Ascending aorta (tissue), 2 donors: Measurements from ENCODE around the gene PDPK1. TPM values are rescaled to one million over a fixed set of nuclear protein-coding genes. Genes with fewer than 3 reads are reported as not detected.
"Not testable (repeated sequence)": the region's sequence is repeated elsewhere in the genome, so short reads cannot be mapped to it uniquely, and the experiment has no call there.

Experiments
- DNase-seq, 2 donors: peaks; one replicate each; pipeline ENCODE4 v3.0.0-alpha.2; 2019; ENCODE audit warnings: low spot score in 2 of 2
- H3K27ac ChIP-seq, 2 donors: fragments of 200-600 bp; sonication (generic); one replicate each; pipeline ENCODE4 v1.5.1; 2016 to 2017; ENCODE audit warnings: mild to moderate bottlenecking in 1 of 2
- H3K27me3 ChIP-seq: fragments of 200-600 bp; sonication (generic); one replicate; pipeline ENCODE4 v1.5.1; 2017
- H3K36me3 ChIP-seq, 2 donors: fragments of 200-600 bp; sonication (generic); one replicate each; pipeline ENCODE4 v1.5.1; 2016
- H3K4me1 ChIP-seq, 2 donors: fragments of 200-600 bp; sonication (generic); one replicate each; pipeline ENCODE4 v1.5.1; 2016 to 2017; ENCODE audit warnings: mild to moderate bottlenecking in 1 of 2
- H3K4me3 ChIP-seq, 2 donors: fragments of 200-600 bp; sonication (generic); one replicate each; pipeline ENCODE4 v1.5.1; 2016 to 2017; ENCODE audit warnings: mild to moderate bottlenecking in 1 of 2
- H3K9me3 ChIP-seq, 2 donors: fragments of 200-600 bp; sonication (generic); one replicate each; pipeline ENCODE4 v1.5.1; 2016
- CTCF ChIP-seq, 3 experiments: fragments of 200-600 bp in 2 of 3; fragments of 450-650 bp in 1 of 3; sonication (generic) in 2 of 3; IDR thresholded peaks; one replicate each; pipeline ENCODE4 v1.5.1; 2016 to 2019; ENCODE audit warnings: antibody characterized with exemption in 3 of 3, mild to moderate bottlenecking in 1 of 3, moderate library complexity in 1 of 3
- intact Hi-C: fragments of 100-400 bp; cut with DNase I; formaldehyde crosslinking; loops from one replicate; pipeline ENCODE4 v1.15.1; 2023
- total RNA-seq: library from RNA; depleted of rRNA; stranded (reverse); fragments of >200 nt; gene quantifications from one replicate; pipeline ENCODE4 v1.1.0, GENCODE V29; 2016

The PDPK1 gene
- total RNA-seq, 1 donor from 2014 or later, result 23.2 TPM

GRCh38 chr16:2560798-2561133, 22.9 kb downstream of the PDPK1 start:
- DNase-seq, result peak in 1 of 2 donors; percentile 73
- H3K27ac ChIP-seq, H3K36me3 ChIP-seq, H3K27me3 ChIP-seq, H3K4me3 ChIP-seq, H3K4me1 ChIP-seq, intact Hi-C loops, H3K9me3 ChIP-seq: not testable (repeated sequence)
- peak in 2 of 3 experiments; percentile 23 to 32 for TF ChIP-seq CTCF (IDR thresholded peaks at IDR 0.05)

GRCh38 chr16:2567506-2567905, 29.7 kb downstream of the PDPK1 start:
- H3K9me3 ChIP-seq, H3K4me1 ChIP-seq, intact Hi-C loops, H3K27me3 ChIP-seq, H3K4me3 ChIP-seq, H3K36me3 ChIP-seq, H3K27ac ChIP-seq, DNase-seq: not testable (repeated sequence)

GRCh38 chr16:2568573-2568972, 30.8 kb downstream of the PDPK1 start:
- intact Hi-C loops, H3K27me3 ChIP-seq, H3K4me1 ChIP-seq, H3K27ac ChIP-seq, H3K9me3 ChIP-seq, H3K4me3 ChIP-seq, DNase-seq, H3K36me3 ChIP-seq: not testable (repeated sequence)

- intact Hi-C loops, result not testable (repeated sequence)
Measured at GRCh38 chr16:2572704-2573103, 34.9 kb downstream of the PDPK1 start.

GRCh38 chr16:2575839-2576238, 38.0 kb downstream of the PDPK1 start:
- DNase-seq, H3K4me1 ChIP-seq, intact Hi-C loops, H3K9me3 ChIP-seq, H3K4me3 ChIP-seq, H3K36me3 ChIP-seq, H3K27me3 ChIP-seq, H3K27ac ChIP-seq: not testable (repeated sequence)

More at GRCh38 chr16:2572704-2573103, 34.9 kb downstream of the PDPK1 start:
- not testable (repeated sequence) for H3K4me1 ChIP-seq, H3K27ac ChIP-seq, H3K4me3 ChIP-seq, H3K9me3 ChIP-seq, DNase-seq, H3K36me3 ChIP-seq, H3K27me3 ChIP-seq

- H3K27ac ChIP-seq, H3K4me3 ChIP-seq, H3K4me1 ChIP-seq, H3K9me3 ChIP-seq, intact Hi-C loops, H3K27me3 ChIP-seq, DNase-seq, H3K36me3 ChIP-seq: not testable (repeated sequence)
Measured at GRCh38 chr16:2577044-2577443, 39.2 kb downstream of the PDPK1 start.

- H3K4me1 ChIP-seq, H3K27me3 ChIP-seq, H3K9me3 ChIP-seq, H3K4me3 ChIP-seq, intact Hi-C loops, H3K36me3 ChIP-seq, H3K27ac ChIP-seq, DNase-seq: not testable (repeated sequence)
Measured at GRCh38 chr16:2578905-2579304, 41.1 kb downstream of the PDPK1 start.

GRCh38 chr16:2580143-2580542, 42.3 kb downstream of the PDPK1 start:
- DNase-seq, H3K4me3 ChIP-seq, H3K36me3 ChIP-seq, H3K27me3 ChIP-seq, H3K9me3 ChIP-seq, H3K4me1 ChIP-seq, H3K27ac ChIP-seq, intact Hi-C loops: not testable (repeated sequence)

- H3K4me3 ChIP-seq, H3K9me3 ChIP-seq, H3K27me3 ChIP-seq, H3K27ac ChIP-seq, DNase-seq, intact Hi-C loops, H3K4me1 ChIP-seq: not testable (repeated sequence)
- peaks cover 9 to 13% of the 10 kb centered on the region in 2 donors for H3K36me3 ChIP-seq
Measured at GRCh38 chr16:2580818-2581217, 43.0 kb downstream of the PDPK1 start.

- H3K27ac ChIP-seq, result no peak overlapping the region
- TF ChIP-seq CTCF (IDR thresholded peaks at IDR 0.05), result no peak
- peaks cover 41 to 43% of the 10 kb centered on the region in 2 donors for H3K36me3 ChIP-seq
- intact Hi-C loops, result no loop called here
- no peaks in the 10 kb centered on the region for H3K9me3 ChIP-seq
- H3K4me3 ChIP-seq, result no peak overlapping the region
- H3K27me3 ChIP-seq, result no peaks in the 10 kb centered on the region
- H3K4me1 ChIP-seq, result peaks cover 0 to 4% of the 10 kb centered on the region in 2 donors
- peak in 1 of 2 donors; percentile 50 for DNase-seq
Measured at GRCh38 chr16:2584729-2585650, 47.2 kb downstream of the PDPK1 start.
